Measurements from ENCODE around the gene RANBP3. TPM values are rescaled to one million over a fixed set of nuclear protein-coding genes. Genes with fewer than 3 reads are reported as not detected.
A peak's percentile ranks its signal among the peaks of the same experiment; 100 is the strongest.

RANBP3 gene
- total RNA-seq, 4 donors from 2014 or later, result 37.4 to 74.3 (median 61.3) TPM

- in situ Hi-C loops (cut with MboI; ENCODE audit: low sequenced_read_pairs in 4 of 4) (no loop called here), intact Hi-C loops (cut with DNase I; ENCODE audit: low total_unique reads) (no loop called here)
- Histone ChIP-seq H3K4me1 (peaks cover 9 to 14% of the 10 kb centered on the region in 2 donors), H3K9me3 (no peaks in the 10 kb centered on the region), H3K4me3 (no peak overlapping the region), H3K36me3 (no peaks in the 10 kb centered on the region), H3K27me3 (no peaks in the 10 kb centered on the region), H3K27ac (no peak overlapping the region)
- DNase-seq, result no peak
- ATAC-seq, result no peak
- no peak for TF ChIP-seq POLR2A (IDR thresholded peaks at IDR 0.05)
These were observed 5.5 kb upstream of the RANBP3 start for GRCh38 chr19:5983367-5983955.

- H3K36me3 ChIP-seq, result no peaks in the 10 kb centered on the region
- peak overlapping the region; percentile 65 to 100 (median 84) for H3K4me3 ChIP-seq
- H3K9me3 ChIP-seq, result no peaks in the 10 kb centered on the region
- intact Hi-C loops (cut with DNase I; ENCODE audit: low total_unique reads), result loop anchor here (1.0 to 5.0 kb wide), 5 partner anchors 77 to 394 kb away; partner anchors contain the start of genes DUS3L, NDUFA11, SAFB and SAFB2
- TF ChIP-seq POLR2A (IDR thresholded peaks at IDR 0.05) (no peak), CTCF (IDR thresholded peaks at IDR 0.05 in 4 of 5, conservative IDR thresholded peaks at IDR 0.05 in 1 of 5) (no peak)
- H3K27ac ChIP-seq, result peak overlapping the region; percentile 84 to 93 (median 90)
- in situ Hi-C loops (cut with MboI; ENCODE audit: low sequenced_read_pairs in 4 of 4), result no loop called here
- DNase-seq, result no peak
- H3K27me3 ChIP-seq, result no peaks in the 10 kb centered on the region
- H3K4me1 ChIP-seq, result peaks cover 29 to 40% of the 10 kb centered on the region in 2 donors
- no peak for ATAC-seq
These were observed 939 bp upstream of the RANBP3 start for GRCh38 chr19:5978606-5979552.

- ATAC-seq, result peak in 1 of 2 donors; percentile 7
- intact Hi-C loops (cut with DNase I; ENCODE audit: low total_unique reads) (loop anchor here (5.0 kb wide), 4 partner anchors 75 to 355 kb away; partner anchors contain the start of genes DUS3L, NDUFA11, SAFB and SAFB2), in situ Hi-C loops (cut with MboI; ENCODE audit: low sequenced_read_pairs in 4 of 4) (no loop called here)
- TF ChIP-seq CTCF (IDR thresholded peaks at IDR 0.05 in 4 of 5, conservative IDR thresholded peaks at IDR 0.05 in 1 of 5) (no peak), POLR2A (IDR thresholded peaks at IDR 0.05) (no peak)
- Histone ChIP-seq H3K9me3 (no peaks in the 10 kb centered on the region), H3K36me3 (no peaks in the 10 kb centered on the region), H3K4me1 (peaks cover 29 to 40% of the 10 kb centered on the region in 2 donors), H3K27me3 (no peaks in the 10 kb centered on the region), H3K27ac (peak overlapping the region; percentile 84 to 93 (median 90)), H3K4me3 (peak overlapping the region; percentile 73 to 100 (median 88))
- no peak for DNase-seq
These were observed 637 bp downstream of the RANBP3 start for GRCh38 chr19:5977222-5977784.

- Histone ChIP-seq H3K27me3 (no peaks in the 10 kb centered on the region), H3K4me3 (peak overlapping the region; percentile 73 to 100 (median 88)), H3K9me3 (no peaks in the 10 kb centered on the region), H3K27ac (peak overlapping the region; percentile 84 to 93 (median 90)), H3K4me1 (peaks cover 29 to 40% of the 10 kb centered on the region in 2 donors), H3K36me3 (no peaks in the 10 kb centered on the region)
- in situ Hi-C loops (cut with MboI; ENCODE audit: low sequenced_read_pairs in 4 of 4), result no loop called here
- no peak for ATAC-seq
- intact Hi-C loops (cut with DNase I; ENCODE audit: low total_unique reads), result loop anchor here (5.0 kb wide), 4 partner anchors 74 to 354 kb away; partner anchors contain the start of genes DUS3L, NDUFA11, SAFB and SAFB2
- no peak for TF ChIP-seq POLR2A (IDR thresholded peaks at IDR 0.05)
- no peak for DNase-seq
These were observed 1.2 kb downstream of the RANBP3 start for GRCh38 chr19:5976768-5977167.

- in situ Hi-C loops (cut with MboI; ENCODE audit: low sequenced_read_pairs in 4 of 4), result no loop called here
- Histone ChIP-seq H3K27me3 (no peaks in the 10 kb centered on the region), H3K27ac (no peak overlapping the region), H3K4me3 (no peak overlapping the region), H3K9me3 (no peaks in the 10 kb centered on the region), H3K4me1 (peaks cover 33 to 45% of the 10 kb centered on the region in 2 donors), H3K36me3 (no peaks in the 10 kb centered on the region)
- intact Hi-C loops (cut with DNase I; ENCODE audit: low total_unique reads), result loop anchor here (5.0 kb wide), 4 partner anchors 73 to 353 kb away; partner anchors contain the start of genes DUS3L, NDUFA11, SAFB and SAFB2
- no peak for TF ChIP-seq POLR2A (IDR thresholded peaks at IDR 0.05)
- TF ChIP-seq CTCF (IDR thresholded peaks at IDR 0.05 in 4 of 5, conservative IDR thresholded peaks at IDR 0.05 in 1 of 5), result no peak
- ATAC-seq (no peak), DNase-seq (no peak)
These were observed 2.6 kb downstream of the RANBP3 start for GRCh38 chr19:5975388-5975728.

All from gastrocnemius medialis (tissue), 4 donors.